HCT116 (cell line): Measurements from ENCODE around the gene TF. TPM values are rescaled to one million over a fixed set of nuclear protein-coding genes. Genes with fewer than 3 reads are reported as not detected.

Source experiments
- ATAC-seq: fragments of 200-7000 bp; cut with Tn5 transposase; 2 replicates; pipeline ENCODE4 v1.9.1; 2020; ENCODE audit warnings: mild to moderate bottlenecking, moderate library complexity
- BruUV-seq: library from RNA; stranded (reverse); fragments of 400-500 nt; replicated peaks from 2 replicates; lab custom pipeline; 2021; lab: Mats Ljungman, UMichigan
- CTCF ChIA-PET: fragments of 300-600 bp; sonication (Branson Sonifier 250); formaldehyde crosslinking; loops from one replicate; lab custom pipeline; 2021; ENCODE audit warnings: antibody characterized with exemption; lab: Charles Lee
- POLR2A ChIA-PET: fragments of 300-600, 350-600 bp; sonication (Branson Sonifier 250); formaldehyde crosslinking; loops from one replicate; lab custom pipeline; 2021; ENCODE audit warnings: antibody characterized with exemption; lab: Charles Lee
- RAD21 ChIA-PET, 2 experiments: fragments of 300-600 bp; sonication (Branson Sonifier 250); formaldehyde crosslinking; loops; one replicate each; lab custom pipeline; 2023; ENCODE audit warnings: low total read pairs in 2 of 2; ENCODE audit not compliant: uncharacterized antibody in 2 of 2, unreplicated experiment in 2 of 2, low non-redundant PET in 1 of 2; lab: Charles Lee
- DNase-seq: peaks from one replicate; pipeline ENCODE4 v3.0.0-alpha.2; 2010; ENCODE audit warnings: low read depth, low spot score
- H2AFZ ChIP-seq: fragments of 200-600 bp; shearing (Covaris generic), sonication (generic); 2 replicates; pipeline ENCODE4 v1.6.1; 2017; ENCODE audit warnings: low read depth, mixed run types, mixed read lengths, antibody characterized with exemption, low read length; ENCODE audit not compliant: poor library complexity, severe bottlenecking
- H3K27ac ChIP-seq: 2 replicates; pipeline ENCODE4 v1.5.1; 2012; ENCODE audit warnings: low read depth, low read length
- H3K27me3 ChIP-seq: fragments of 200-600 bp; sonication (generic); 2 replicates; pipeline ENCODE4 v1.6.1; 2016; ENCODE audit warnings: mixed run types, low read length, mixed read lengths; ENCODE audit not compliant: insufficient read depth
- H3K36me3 ChIP-seq, 2 experiments: fragments of 200-500 bp in 1 of 2; fragments of 200-600 bp in 1 of 2; sonication (Bioruptor generic) in 1 of 2; sonication (generic) in 1 of 2; 2 replicates each; pipeline versions ENCODE4 v1.5.1 to v1.6.1; 2014 to 2016; ENCODE audit warnings: low read length in 2 of 2, inconsistent platforms in 1 of 2, mixed read lengths in 1 of 2, mixed run types in 1 of 2; ENCODE audit not compliant: insufficient read depth in 2 of 2, control insufficient read depth in 1 of 2
- H3K4me1 ChIP-seq, 2 experiments: fragments of 200-600 bp in 1 of 2; sonication (generic) in 1 of 2; 2 replicates each; pipeline versions ENCODE4 v1.5.1 to v1.6.1; 2012 to 2017; ENCODE audit warnings: low read length in 2 of 2, inconsistent platforms in 1 of 2, mild to moderate bottlenecking in 1 of 2, mixed read lengths in 1 of 2, mixed run types in 1 of 2, moderate library complexity in 1 of 2; ENCODE audit not compliant: insufficient read depth in 2 of 2, control insufficient read depth in 1 of 2
- H3K4me2 ChIP-seq: fragments of 200-600 bp; sonication (generic); 2 replicates; pipeline ENCODE4 v1.6.1; 2017; ENCODE audit warnings: mixed run types, low read length, mixed read lengths
- H3K4me3 ChIP-seq, 2 experiments: fragments of 200-600 bp in 1 of 2; sonication (generic) in 1 of 2; replicated peaks in 1 of 2; 2 replicates each; pipeline ENCODE4 v1.5.1; 2011 to 2016; ENCODE audit warnings: low read length in 2 of 2, control low read depth in 1 of 2, low read depth in 1 of 2, mild to moderate bottlenecking in 1 of 2, mixed read lengths in 1 of 2, mixed run types in 1 of 2
- H3K79me2 ChIP-seq: fragments of 200-600 bp; sonication (generic); 2 replicates; pipeline ENCODE4 v1.6.1; 2017; ENCODE audit warnings: mild to moderate bottlenecking, mixed run types, low read length, moderate library complexity, mixed read lengths; ENCODE audit not compliant: insufficient read depth
- H3K9ac ChIP-seq: fragments of 200-600 bp; sonication (generic); 2 replicates; pipeline ENCODE4 v1.6.1; 2016; ENCODE audit warnings: low read length, mixed read lengths
- H3K9me2 ChIP-seq: fragments of 200-600 bp; sonication (generic), shearing (Covaris generic); 2 replicates; pipeline ENCODE4 v1.6.1; 2017; ENCODE audit warnings: mixed run types, mild to moderate bottlenecking, moderate library complexity; ENCODE audit not compliant: insufficient read depth
- H3K9me3 ChIP-seq, 2 experiments: fragments of 200-500 bp in 1 of 2; fragments of 200-600 bp in 1 of 2; sonication (Bioruptor generic) in 1 of 2; sonication (generic) in 1 of 2; 2 replicates each; pipeline ENCODE4 v1.6.1; 2014 to 2017; ENCODE audit warnings: low read length in 2 of 2, mixed read lengths in 2 of 2, inconsistent platforms in 1 of 2, low read depth in 1 of 2, mild to moderate bottlenecking in 1 of 2, mixed run types in 1 of 2, moderate library complexity in 1 of 2; ENCODE audit not compliant: control insufficient read depth in 1 of 2, insufficient read depth in 1 of 2
- H4K20me1 ChIP-seq: fragments of 200-600 bp; sonication (generic), shearing (Covaris generic); 2 replicates; pipeline ENCODE4 v1.6.1; 2017; ENCODE audit warnings: mixed run types, mild to moderate bottlenecking, moderate library complexity; ENCODE audit not compliant: insufficient read depth
- CBX3 ChIP-seq: IDR thresholded peaks from 2 replicates; pipeline ENCODE4 v1.6.1; 2012; ENCODE audit warnings: low read depth
- CEBPB ChIP-seq: IDR thresholded peaks from 2 replicates; pipeline ENCODE4 v1.6.1; 2012; ENCODE audit warnings: low read depth
- ELF1 ChIP-seq: IDR thresholded peaks from 2 replicates; pipeline ENCODE4 v1.6.1; 2012; ENCODE audit warnings: low read depth, borderline replicate concordance
- EZH2phosphoT487 ChIP-seq: fragments of 200-600 bp; IDR thresholded peaks from 2 replicates; pipeline ENCODE4 v1.6.1; 2018; ENCODE audit warnings: antibody characterized with exemption, borderline replicate concordance
- FOSL1 ChIP-seq: IDR thresholded peaks from 2 replicates; pipeline ENCODE4 v1.6.1; 2012; ENCODE audit warnings: low read depth
- JUND ChIP-seq: IDR thresholded peaks from 2 replicates; pipeline ENCODE4 v1.6.1; 2012
- POLR2A ChIP-seq: IDR thresholded peaks from 2 replicates; pipeline ENCODE4 v1.7.0; 2011; ENCODE audit warnings: borderline replicate concordance; ENCODE audit not compliant: insufficient read depth, insufficient read length; ENCODE audit errors: extremely low read depth
- POLR2AphosphoS5 ChIP-seq: IDR thresholded peaks from 2 replicates; pipeline ENCODE4 v1.6.1; 2011; ENCODE audit warnings: mild to moderate bottlenecking, low read depth, low read length, moderate library complexity
- SP1 ChIP-seq: IDR thresholded peaks from 2 replicates; pipeline ENCODE4 v1.6.1; 2012; ENCODE audit warnings: low read depth
- SRF ChIP-seq: IDR thresholded peaks from 2 replicates; pipeline ENCODE4 v1.6.1; 2012; ENCODE audit warnings: low read depth
- YY1 ChIP-seq: IDR thresholded peaks from 2 replicates; pipeline ENCODE4 v1.6.1; 2011; ENCODE audit warnings: low read length, low read depth, moderate library complexity, mild to moderate bottlenecking; ENCODE audit not compliant: insufficient replicate concordance; ENCODE audit errors: extremely low read depth
- ZFX ChIP-seq: fragments of 450-650 bp; IDR thresholded peaks from 2 replicates; pipeline ENCODE4 v1.6.1; 2017
- ZNF274 ChIP-seq: fragments of 200-500 bp; sonication (Bioruptor generic); IDR thresholded peaks from 2 replicates; pipeline ENCODE4 v1.6.1; 2014; ENCODE audit warnings: mild to moderate bottlenecking, low read depth, low read length, inconsistent platforms
- intact Hi-C: fragments of 100-400 bp; cut with micrococcal nuclease; formaldehyde crosslinking; loops from 2 replicates; pipeline ENCODE4 v1.10.0; 2022
- total RNA-seq: library from RNA; stranded (reverse); gene quantifications from one replicate; pipeline ENCODE4 v1.2.1, GENCODE V29; 2021; ENCODE audit not compliant: unreplicated experiment
- TF ChIP-seq, protein P1 (sequence below): IDR thresholded peaks from 2 replicates; pipeline ENCODE4 v1.6.1; 2011; ENCODE audit warnings: mild to moderate bottlenecking, low read length, moderate library complexity; ENCODE audit not compliant: insufficient replicate concordance; ENCODE audit errors: extremely low read depth
- TF ChIP-seq, protein P2 (sequence below), 3 experiments: fragments of 200-600 bp in 1 of 3; sonication (generic) in 1 of 3; IDR thresholded peaks in 2 of 3; conservative IDR thresholded peaks in 1 of 3; 2 replicates each; pipeline ENCODE4 v1.5.1; 2012 to 2017; ENCODE audit warnings: low read depth in 2 of 3, low read length in 2 of 3, antibody characterized with exemption in 1 of 3, borderline replicate concordance in 1 of 3, control low read depth in 1 of 3, mild to moderate bottlenecking in 1 of 3, mixed read lengths in 1 of 3, mixed run types in 1 of 3, moderate library complexity in 1 of 3; ENCODE audit not compliant: insufficient read depth in 1 of 3
- TF ChIP-seq, protein P3 (sequence below): IDR thresholded peaks from 2 replicates; pipeline ENCODE4 v1.6.1; 2012
- TF ChIP-seq, protein P4 (sequence below): IDR thresholded peaks from 2 replicates; pipeline ENCODE4 v1.6.1; 2012
- TF ChIP-seq, protein P5 (sequence below): IDR thresholded peaks from 2 replicates; pipeline ENCODE4 v1.6.1; 2012; ENCODE audit warnings: low read depth

Gene TF
- total RNA-seq, 1 experiment from 2014 or later = 10.4 TPM

DNA sequence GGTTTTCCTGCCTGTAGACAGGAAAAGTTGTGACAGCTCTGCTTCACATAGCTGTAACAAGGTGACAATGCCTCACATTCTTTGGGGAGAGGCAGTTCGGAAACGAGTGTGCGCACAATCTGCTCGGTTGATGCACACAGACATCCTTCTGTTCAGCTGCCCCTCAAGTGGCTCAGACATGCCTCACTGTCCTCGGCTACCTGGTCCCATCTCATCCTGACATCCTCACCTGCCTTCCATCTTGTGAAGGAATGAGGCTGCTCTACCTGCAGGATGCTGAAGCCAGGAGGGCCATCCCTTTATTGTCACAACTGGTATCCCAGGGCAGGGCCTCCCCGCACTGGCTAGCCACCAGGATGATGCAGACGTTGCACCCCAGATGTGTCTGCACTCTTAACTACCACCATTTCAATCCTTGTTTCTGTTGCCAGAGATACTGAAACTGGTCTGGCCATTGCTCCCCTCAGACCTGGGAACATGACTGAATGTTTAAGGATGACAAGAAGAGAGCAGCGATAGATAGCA is 78.8 kb downstream of the TF start:
- ChIA-PET POLR2A (no interaction called here), CTCF (no interaction called here), RAD21 (no interaction called here)
- no peak overlapping the region for H3K9ac ChIP-seq
- ATAC-seq (no peak), DNase-seq (no peak)
- BruUV-seq = no TSS peak
- H3K9me3 ChIP-seq = no peaks in the 10 kb centered on the region
- H3K4me3 ChIP-seq = no peak overlapping the region
- no peaks in the 10 kb centered on the region for H3K27me3 ChIP-seq
- H3K27ac ChIP-seq = no peak overlapping the region
- peaks cover 14 to 34% of the 10 kb centered on the region in 2 experiments for H3K36me3 ChIP-seq
- intact Hi-C loops = loop anchor here (5.0 kb wide), 1 partner anchor 163 kb away; the partner anchor contains the start of gene TOPBP1
- H3K9me2 ChIP-seq = no peaks in the 10 kb centered on the region
- TF ChIP-seq, protein P1, sequence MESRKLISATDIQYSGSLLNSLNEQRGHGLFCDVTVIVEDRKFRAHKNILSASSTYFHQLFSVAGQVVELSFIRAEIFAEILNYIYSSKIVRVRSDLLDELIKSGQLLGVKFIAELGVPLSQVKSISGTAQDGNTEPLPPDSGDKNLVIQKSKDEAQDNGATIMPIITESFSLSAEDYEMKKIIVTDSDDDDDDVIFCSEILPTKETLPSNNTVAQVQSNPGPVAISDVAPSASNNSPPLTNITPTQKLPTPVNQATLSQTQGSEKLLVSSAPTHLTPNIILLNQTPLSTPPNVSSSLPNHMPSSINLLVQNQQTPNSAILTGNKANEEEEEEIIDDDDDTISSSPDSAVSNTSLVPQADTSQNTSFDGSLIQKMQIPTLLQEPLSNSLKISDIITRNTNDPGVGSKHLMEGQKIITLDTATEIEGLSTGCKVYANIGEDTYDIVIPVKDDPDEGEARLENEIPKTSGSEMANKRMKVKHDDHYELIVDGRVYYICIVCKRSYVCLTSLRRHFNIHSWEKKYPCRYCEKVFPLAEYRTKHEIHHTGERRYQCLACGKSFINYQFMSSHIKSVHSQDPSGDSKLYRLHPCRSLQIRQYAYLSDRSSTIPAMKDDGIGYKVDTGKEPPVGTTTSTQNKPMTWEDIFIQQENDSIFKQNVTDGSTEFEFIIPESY = no peak
- no peak for TF ChIP-seq JUND
- no peak for TF ChIP-seq SP1
- no peak for TF ChIP-seq POLR2A
- no peak for TF ChIP-seq POLR2AphosphoS5
- no peak for TF ChIP-seq SRF
- no peak for TF ChIP-seq CBX3
- no peak for TF ChIP-seq FOSL1
- no peak for TF ChIP-seq ZFX
- TF ChIP-seq, protein P2, sequence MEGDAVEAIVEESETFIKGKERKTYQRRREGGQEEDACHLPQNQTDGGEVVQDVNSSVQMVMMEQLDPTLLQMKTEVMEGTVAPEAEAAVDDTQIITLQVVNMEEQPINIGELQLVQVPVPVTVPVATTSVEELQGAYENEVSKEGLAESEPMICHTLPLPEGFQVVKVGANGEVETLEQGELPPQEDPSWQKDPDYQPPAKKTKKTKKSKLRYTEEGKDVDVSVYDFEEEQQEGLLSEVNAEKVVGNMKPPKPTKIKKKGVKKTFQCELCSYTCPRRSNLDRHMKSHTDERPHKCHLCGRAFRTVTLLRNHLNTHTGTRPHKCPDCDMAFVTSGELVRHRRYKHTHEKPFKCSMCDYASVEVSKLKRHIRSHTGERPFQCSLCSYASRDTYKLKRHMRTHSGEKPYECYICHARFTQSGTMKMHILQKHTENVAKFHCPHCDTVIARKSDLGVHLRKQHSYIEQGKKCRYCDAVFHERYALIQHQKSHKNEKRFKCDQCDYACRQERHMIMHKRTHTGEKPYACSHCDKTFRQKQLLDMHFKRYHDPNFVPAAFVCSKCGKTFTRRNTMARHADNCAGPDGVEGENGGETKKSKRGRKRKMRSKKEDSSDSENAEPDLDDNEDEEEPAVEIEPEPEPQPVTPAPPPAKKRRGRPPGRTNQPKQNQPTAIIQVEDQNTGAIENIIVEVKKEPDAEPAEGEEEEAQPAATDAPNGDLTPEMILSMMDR (IDR thresholded peaks at IDR 0.05 in 2 of 3, conservative IDR thresholded peaks at IDR 0.05 in 1 of 3; ENCODE audit: borderline replicate concordance in 1 of 3, insufficient read depth in 1 of 3, low read depth in 2 of 3, low read length in 2 of 3) = no peak
- TF ChIP-seq, protein P3, sequence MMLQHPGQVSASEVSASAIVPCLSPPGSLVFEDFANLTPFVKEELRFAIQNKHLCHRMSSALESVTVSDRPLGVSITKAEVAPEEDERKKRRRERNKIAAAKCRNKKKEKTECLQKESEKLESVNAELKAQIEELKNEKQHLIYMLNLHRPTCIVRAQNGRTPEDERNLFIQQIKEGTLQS = no peak
- no peak for TF ChIP-seq YY1
- no peak for TF ChIP-seq ELF1
- TF ChIP-seq CEBPB = no peak
- TF ChIP-seq, protein P4, sequence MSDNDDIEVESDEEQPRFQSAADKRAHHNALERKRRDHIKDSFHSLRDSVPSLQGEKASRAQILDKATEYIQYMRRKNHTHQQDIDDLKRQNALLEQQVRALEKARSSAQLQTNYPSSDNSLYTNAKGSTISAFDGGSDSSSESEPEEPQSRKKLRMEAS = no peak
- TF ChIP-seq, protein P5, sequence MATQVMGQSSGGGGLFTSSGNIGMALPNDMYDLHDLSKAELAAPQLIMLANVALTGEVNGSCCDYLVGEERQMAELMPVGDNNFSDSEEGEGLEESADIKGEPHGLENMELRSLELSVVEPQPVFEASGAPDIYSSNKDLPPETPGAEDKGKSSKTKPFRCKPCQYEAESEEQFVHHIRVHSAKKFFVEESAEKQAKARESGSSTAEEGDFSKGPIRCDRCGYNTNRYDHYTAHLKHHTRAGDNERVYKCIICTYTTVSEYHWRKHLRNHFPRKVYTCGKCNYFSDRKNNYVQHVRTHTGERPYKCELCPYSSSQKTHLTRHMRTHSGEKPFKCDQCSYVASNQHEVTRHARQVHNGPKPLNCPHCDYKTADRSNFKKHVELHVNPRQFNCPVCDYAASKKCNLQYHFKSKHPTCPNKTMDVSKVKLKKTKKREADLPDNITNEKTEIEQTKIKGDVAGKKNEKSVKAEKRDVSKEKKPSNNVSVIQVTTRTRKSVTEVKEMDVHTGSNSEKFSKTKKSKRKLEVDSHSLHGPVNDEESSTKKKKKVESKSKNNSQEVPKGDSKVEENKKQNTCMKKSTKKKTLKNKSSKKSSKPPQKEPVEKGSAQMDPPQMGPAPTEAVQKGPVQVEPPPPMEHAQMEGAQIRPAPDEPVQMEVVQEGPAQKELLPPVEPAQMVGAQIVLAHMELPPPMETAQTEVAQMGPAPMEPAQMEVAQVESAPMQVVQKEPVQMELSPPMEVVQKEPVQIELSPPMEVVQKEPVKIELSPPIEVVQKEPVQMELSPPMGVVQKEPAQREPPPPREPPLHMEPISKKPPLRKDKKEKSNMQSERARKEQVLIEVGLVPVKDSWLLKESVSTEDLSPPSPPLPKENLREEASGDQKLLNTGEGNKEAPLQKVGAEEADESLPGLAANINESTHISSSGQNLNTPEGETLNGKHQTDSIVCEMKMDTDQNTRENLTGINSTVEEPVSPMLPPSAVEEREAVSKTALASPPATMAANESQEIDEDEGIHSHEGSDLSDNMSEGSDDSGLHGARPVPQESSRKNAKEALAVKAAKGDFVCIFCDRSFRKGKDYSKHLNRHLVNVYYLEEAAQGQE = no peak
- no peak for TF ChIP-seq EZH2phosphoT487
- TF ChIP-seq ZNF274 = no peak
- TF ChIP-seq, all 23 proteins: peak for 0
- H4K20me1 ChIP-seq = no peaks in the 10 kb centered on the region
- no peak overlapping the region for H2AFZ ChIP-seq
- no peaks in the 10 kb centered on the region for H3K79me2 ChIP-seq
- H3K4me2 ChIP-seq = no peak overlapping the region
- no peaks in the 10 kb centered on the region; a peak in 1 of 4 replicates for H3K4me1 ChIP-seq
